SJCRH30 (cell line): Measurements from ENCODE around the gene ZNF681. TPM values are rescaled to one million over a fixed set of nuclear protein-coding genes. Genes with fewer than 3 reads are reported as not detected.
"Not testable (repeated sequence)": the region's sequence is repeated elsewhere in the genome, so short reads cannot be mapped to it uniquely, and the experiment has no call there.

ENCODE experiments used
- DNase-seq, 2 experiments: peaks; one replicate each; pipeline ENCODE4 v3.0.0-alpha.2; 2015 to 2020
- H3K27ac ChIP-seq: fragments of 250-450 bp; sonication (Bioruptor Pico); 2 replicates; pipeline ENCODE4 v1.5.1; 2020; ENCODE audit warnings: mild to moderate bottlenecking, moderate library complexity
- H3K27me3 ChIP-seq: fragments of 250-450 bp; sonication (Bioruptor Pico); 2 replicates; pipeline ENCODE4 v1.5.1; 2020; ENCODE audit warnings: mild to moderate bottlenecking, moderate library complexity
- H3K36me3 ChIP-seq: fragments of 250-450 bp; sonication (Bioruptor Pico); 2 replicates; pipeline ENCODE4 v1.5.1; 2020; ENCODE audit warnings: mild to moderate bottlenecking, moderate library complexity
- H3K4me1 ChIP-seq: fragments of 250-450 bp; sonication (Bioruptor Pico); 2 replicates; pipeline ENCODE4 v1.5.1; 2020; ENCODE audit warnings: mild to moderate bottlenecking, moderate library complexity
- H3K4me3 ChIP-seq: fragments of 250-450 bp; sonication (Bioruptor Pico); 2 replicates; pipeline ENCODE4 v1.5.1; 2020; ENCODE audit warnings: mild to moderate bottlenecking, moderate library complexity
- H3K9me3 ChIP-seq: fragments of 250-450 bp; sonication (Bioruptor Pico); replicated peaks from 2 replicates; pipeline ENCODE4 v1.5.1; 2020; ENCODE audit warnings: mild to moderate bottlenecking, moderate library complexity
- total RNA-seq: library from RNA; depleted of rRNA; stranded (reverse); fragments of >200 nt; shearing (Covaris generic); gene quantifications from 2 replicates; pipeline ENCODE4 v1.2.3, GENCODE V29; 2014

ZNF681 gene
- total RNA-seq, 1 experiment from 2014 or later = 9.2 TPM

DNA sequence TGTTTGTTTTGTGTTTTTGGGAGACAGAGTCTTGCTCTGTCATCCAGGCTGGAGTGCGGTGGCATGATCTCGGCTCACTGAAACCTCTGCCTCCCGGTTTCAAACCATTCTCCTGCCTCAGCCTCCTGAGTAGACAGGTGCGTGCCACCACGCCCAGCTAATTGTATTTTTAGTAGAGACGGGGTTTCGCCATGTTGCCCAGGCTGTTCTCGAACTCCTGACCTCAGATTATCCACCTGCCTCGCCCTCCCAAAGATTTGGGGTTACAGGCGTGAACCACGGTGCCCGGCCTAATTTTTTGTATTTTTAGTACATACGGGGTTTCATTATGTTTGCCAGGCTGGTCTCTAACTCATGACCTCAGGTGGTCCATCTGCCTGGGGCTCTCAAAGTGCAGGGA lies 8.3 kb upstream of the ZNF681 start:
- H3K4me1 ChIP-seq = no peaks in the 10 kb centered on the region
- H3K27me3 ChIP-seq = no peaks in the 10 kb centered on the region
- no peak overlapping the region for H3K27ac ChIP-seq
- no peak for DNase-seq
- H3K4me3 ChIP-seq = no peak overlapping the region
- H3K9me3 ChIP-seq = no peaks in the 10 kb centered on the region; the same call in 1 of the 2 replicates
- no peaks in the 10 kb centered on the region; the same call in 1 of the 2 replicates for H3K36me3 ChIP-seq

DNA sequence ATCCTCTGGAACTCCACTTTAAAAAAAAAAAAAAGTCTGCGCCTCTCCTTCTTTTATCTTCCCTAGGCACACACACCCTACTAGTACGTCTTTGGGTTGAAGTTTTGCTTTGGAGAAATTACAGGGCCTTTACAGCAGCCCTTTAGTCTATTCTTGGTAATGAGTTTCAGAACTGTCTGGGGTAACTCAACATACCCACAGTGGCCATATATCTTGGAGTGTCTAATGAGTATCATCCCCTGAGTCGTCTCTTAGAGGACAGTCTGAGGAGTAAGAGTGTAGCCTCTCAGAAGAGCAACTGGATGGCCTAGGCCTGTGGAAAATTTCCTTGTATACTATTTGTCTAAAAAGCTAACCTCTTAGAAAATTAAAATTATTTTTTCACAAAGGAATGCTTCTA lies 6.1 kb upstream of the ZNF681 start:
- no peak overlapping the region for H3K27ac ChIP-seq
- no peaks in the 10 kb centered on the region for H3K9me3 ChIP-seq
- H3K27me3 ChIP-seq = no peaks in the 10 kb centered on the region
- H3K4me3 ChIP-seq = no peak overlapping the region
- no peak for DNase-seq
- H3K4me1 ChIP-seq = no peaks in the 10 kb centered on the region
- H3K36me3 ChIP-seq = no peaks in the 10 kb centered on the region

DNA sequence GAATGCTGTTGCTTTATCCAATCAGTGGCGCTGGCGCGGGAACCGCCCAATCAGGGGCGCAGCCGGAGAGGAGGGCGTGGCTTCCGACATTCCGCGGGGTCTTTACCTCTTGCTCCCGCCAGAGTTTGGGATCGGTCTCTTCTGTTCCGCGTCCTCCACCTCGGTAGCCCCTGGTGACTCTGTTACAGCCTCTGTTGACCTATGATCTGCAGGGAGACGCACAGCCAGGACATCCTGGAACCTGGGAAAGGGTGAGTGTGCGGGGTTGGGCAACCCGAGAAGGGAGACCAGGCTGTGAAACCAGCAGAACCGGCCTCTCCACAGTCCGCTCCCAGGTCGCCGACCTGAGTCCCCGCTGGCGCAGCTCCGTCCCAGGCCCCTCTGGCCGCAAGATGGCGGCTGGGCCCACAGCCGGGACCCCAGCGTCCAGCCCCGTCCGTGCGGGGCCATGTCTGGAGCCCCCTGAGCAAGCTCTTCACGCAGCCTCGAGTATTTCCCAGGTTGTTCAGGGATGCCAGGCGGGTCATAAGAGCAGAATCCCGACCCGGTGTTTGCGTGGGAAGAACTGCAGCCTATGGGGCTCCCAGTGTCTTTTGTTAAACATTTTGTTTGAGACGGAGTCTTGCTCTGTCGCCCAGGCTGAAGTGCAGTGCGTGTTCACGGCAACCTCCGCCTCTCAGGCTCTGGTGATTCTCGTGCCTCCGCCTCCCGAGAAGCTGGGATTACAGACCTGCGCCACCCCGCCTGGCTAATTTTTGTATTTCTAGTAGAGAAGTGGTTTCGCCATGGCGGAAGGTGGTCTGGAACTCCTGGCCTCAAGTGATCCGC lies 4.4 kb upstream of the ZNF681 start:
- no peaks in the 10 kb centered on the region for H3K9me3 ChIP-seq
- peak overlapping the region; percentile 67 for H3K27ac ChIP-seq
- peak overlapping the region; percentile 75 for H3K4me3 ChIP-seq
- DNase-seq = peak; percentile 78 to 82
- no peaks in the 10 kb centered on the region for H3K4me1 ChIP-seq
- no peaks in the 10 kb centered on the region for H3K36me3 ChIP-seq
- no peaks in the 10 kb centered on the region for H3K27me3 ChIP-seq

DNA sequence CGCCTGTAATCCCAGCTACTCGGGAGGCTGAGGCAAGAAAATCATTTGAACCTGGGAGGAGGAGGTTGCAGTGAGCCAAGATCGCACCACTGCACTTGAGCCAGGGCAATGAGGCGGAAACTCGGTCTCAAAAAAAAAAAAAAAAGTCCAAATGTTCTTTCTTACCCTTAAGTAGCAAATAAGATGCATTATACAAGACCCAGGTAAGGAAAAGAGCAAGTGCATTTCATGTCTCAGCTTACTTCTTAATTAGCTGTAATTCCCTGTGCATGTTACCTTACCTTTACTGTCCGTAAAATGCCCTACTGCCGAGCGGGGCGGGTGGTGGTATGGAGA lies 3.8 kb upstream of the ZNF681 start:
- DNase-seq = peak in 1 of 2 experiments; percentile 4
- H3K36me3 ChIP-seq = no peaks in the 10 kb centered on the region
- peak overlapping the region; percentile 75 for H3K4me3 ChIP-seq
- no peaks in the 10 kb centered on the region for H3K9me3 ChIP-seq
- H3K4me1 ChIP-seq = no peaks in the 10 kb centered on the region; the same call in 1 of the 2 replicates
- H3K27me3 ChIP-seq = no peaks in the 10 kb centered on the region
- no peak overlapping the region for H3K27ac ChIP-seq

DNA sequence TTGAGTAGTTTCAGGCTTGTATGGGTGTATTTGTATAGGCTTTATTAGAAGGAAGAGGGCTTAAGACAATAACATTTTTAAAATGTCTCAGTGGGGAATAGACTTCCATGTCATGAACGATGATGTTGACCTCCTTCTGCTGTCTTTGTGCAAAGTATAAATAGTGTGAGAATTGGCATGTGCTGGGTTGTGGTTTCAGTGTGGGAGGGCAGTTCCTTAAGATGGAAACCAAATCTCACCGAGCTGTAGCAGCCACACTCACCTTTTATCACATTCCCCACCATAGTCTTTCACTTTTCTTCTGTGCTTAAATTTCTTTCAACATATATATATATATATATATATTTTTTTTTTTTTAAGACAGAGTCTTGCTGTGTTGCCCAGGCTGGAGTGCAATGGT lies 1.6 kb upstream of the ZNF681 start:
- not testable (repeated sequence) for H3K27ac ChIP-seq, H3K27me3 ChIP-seq, DNase-seq, H3K4me1 ChIP-seq, H3K9me3 ChIP-seq, H3K4me3 ChIP-seq
- peaks cover 10% of the 10 kb centered on the region for H3K36me3 ChIP-seq

DNA sequence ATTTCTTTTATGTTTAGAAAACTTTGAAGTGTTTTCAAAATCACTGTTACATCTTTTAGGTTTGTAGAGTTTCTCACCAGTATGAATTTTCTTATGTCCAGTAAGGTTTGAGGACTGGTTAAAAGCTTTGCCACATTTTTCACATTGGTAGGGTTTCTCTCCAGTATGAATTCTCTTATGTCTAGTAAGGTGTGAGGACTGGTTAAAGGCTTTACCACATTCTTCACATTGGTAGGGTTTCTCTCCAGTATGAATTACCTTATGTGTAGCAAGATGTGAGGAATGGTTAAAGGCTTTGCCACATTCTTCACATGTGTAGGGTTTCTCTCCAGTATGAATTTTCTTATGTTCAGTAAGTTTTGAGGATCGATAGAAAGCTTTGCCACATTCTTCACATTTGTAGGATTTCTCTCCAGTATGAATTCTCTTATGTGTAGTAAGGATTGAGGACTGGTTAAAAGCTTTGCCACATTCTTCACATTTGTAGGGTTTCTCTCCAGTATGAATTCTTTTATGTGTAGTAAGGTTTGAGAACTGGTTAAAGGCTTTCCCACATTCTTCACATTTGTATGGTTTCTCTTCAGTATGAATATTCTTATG lies 15.0 kb downstream of the ZNF681 start:
- H3K4me3 ChIP-seq, H3K27me3 ChIP-seq, H3K4me1 ChIP-seq, H3K9me3 ChIP-seq, H3K27ac ChIP-seq, DNase-seq: not testable (repeated sequence)
- H3K36me3 ChIP-seq = peaks cover 34% of the 10 kb centered on the region

DNA sequence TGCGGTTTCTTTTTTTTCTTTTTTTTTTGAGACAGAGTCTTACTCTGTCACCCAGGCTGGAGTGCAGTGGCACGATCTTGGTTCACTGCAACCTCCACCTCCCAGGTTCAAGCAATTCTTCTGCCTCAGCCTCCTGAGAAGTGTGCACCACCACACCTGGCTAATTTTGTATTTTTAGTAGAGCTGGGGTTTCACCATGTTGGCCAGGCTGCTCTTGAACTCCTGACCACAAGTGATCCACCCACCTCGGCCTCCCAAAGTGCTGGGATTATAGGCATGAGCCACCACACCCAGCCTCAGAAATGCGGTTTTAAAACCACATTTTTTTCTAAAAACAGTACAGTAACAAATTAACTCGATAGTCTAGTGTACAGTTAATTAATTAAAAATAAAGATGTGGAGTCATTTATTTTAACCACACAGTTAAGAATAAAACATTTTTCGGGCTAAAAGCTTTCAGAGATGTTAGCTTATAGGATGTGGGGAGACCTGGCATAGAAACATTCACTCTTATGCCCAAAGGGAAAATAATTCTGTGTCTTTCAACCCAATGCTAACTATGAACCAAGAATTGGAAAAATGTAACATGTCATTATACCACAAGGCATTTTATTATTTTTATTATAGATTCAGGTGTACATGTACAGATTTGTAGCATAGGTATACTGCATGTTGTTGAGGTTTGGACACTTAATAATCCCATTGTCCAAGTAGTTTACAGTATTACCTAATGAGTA lies 27.8 kb downstream of the ZNF681 start:
- not testable (repeated sequence) for H3K4me3 ChIP-seq, H3K27ac ChIP-seq, H3K4me1 ChIP-seq, H3K36me3 ChIP-seq, H3K9me3 ChIP-seq, DNase-seq, H3K27me3 ChIP-seq

DNA sequence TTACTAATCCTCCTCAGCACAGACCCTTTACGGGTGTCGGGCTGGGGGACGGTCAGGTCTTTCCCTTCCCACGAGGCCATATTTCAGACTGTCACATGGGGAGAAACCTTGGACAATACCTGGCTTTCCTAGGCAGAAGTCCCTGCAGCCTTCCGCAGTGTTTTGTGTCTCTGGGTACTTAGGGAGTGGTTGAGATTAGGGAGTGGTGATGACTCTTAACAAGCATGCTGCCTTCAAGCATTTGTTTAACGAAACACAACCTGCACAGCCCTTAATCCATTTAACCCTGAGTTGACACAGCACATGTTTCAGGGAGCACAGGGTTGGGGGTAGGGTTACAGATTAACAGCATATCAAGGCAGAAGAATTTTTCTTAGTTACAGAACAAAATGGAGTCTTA lies 34.5 kb downstream of the ZNF681 start:
- DNase-seq = peak in 1 of 2 experiments; percentile 6
- H3K9me3 ChIP-seq, H3K4me3 ChIP-seq, H3K27me3 ChIP-seq, H3K4me1 ChIP-seq, H3K36me3 ChIP-seq, H3K27ac ChIP-seq: not testable (repeated sequence)

DNA sequence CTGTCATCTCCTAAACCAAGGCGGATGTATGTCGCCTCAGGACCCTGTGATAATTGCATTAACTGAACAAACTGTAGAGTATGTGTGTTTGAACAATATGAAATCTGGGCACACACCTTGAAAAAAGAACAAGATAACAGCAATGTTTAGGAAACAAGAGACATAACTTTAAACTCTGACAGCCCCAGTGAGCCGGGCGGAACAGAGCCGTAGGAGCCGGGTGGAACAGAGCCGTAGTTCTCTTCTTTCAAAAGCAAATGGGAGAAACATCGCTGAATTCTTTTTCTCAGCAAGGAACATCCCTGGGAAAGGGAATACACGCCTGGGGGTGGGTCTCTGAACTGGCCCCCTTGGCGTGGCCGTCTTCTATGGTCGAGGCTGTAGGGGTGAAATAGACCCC lies 39.9 kb downstream of the ZNF681 start:
- DNase-seq = no peak
- Histone ChIP-seq H3K4me3 (no peak overlapping the region), H3K36me3 (no peaks in the 10 kb centered on the region), H3K9me3 (no peaks in the 10 kb centered on the region), H3K4me1 (no peaks in the 10 kb centered on the region), H3K27ac (no peak overlapping the region), H3K27me3 (no peaks in the 10 kb centered on the region)

DNA sequence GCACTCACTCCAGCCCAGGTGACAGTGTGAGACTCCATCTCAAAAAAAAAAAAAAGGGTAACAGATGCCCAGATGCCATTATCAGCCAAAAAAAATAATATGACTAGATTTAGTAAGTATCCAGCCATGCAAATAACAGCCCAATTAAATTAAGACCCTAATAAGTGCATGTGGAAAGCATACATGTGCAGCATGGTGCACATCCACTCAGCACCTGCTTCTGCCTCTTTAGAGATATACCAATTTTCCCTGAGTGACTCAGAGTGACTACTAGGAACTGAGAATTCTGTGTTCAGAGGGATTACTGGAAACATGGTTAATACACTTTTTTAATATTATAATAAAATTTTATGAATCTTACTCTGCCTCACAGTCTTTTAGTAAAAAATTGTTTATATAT lies 41.9 kb downstream of the ZNF681 start:
- H3K4me1 ChIP-seq = no peaks in the 10 kb centered on the region
- H3K27ac ChIP-seq = no peak overlapping the region
- no peak overlapping the region for H3K4me3 ChIP-seq
- no peaks in the 10 kb centered on the region for H3K9me3 ChIP-seq
- no peak for DNase-seq
- no peaks in the 10 kb centered on the region for H3K27me3 ChIP-seq
- H3K36me3 ChIP-seq = no peaks in the 10 kb centered on the region

DNA sequence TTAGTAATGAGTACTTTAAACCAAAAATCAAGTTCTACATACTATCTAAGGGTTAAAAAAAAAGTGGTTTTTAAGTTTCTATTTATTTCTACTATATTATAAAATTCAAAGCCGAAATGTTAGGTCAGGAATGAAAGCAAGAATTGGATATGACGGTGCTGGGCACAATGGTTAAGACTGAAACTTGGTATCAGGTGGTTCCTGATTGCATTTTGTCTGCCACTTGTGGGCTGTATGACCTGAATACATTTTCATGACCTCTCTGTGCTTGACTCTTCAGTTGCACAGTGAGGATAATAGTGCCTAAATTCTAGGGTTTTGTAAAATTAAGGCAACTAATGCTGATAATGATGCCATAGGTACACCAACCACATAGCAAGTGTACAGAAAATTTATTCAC lies 49.3 kb downstream of the ZNF681 start:
- H3K4me1 ChIP-seq = no peaks in the 10 kb centered on the region

DNA sequence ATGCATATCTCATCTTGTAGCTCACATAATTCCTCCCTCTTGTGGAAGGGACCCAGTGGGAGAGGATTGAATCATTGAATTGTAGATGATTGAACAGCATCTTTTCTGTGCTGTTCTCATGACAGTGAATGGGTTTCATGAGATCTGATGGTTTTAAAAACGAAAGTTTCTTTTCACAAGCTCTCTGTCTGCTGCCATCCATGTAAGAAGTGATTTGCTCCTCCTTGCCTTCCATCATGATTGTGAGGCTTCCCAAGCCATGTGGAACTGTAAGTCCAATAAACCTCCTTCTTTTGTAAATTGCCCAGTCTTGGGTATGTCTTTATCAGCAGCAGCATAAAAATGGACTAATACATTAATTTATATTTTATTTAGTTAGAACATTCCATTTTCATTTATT lies 52.0 kb downstream of the ZNF681 start:
- H3K27ac ChIP-seq = no peak overlapping the region
- H3K4me1 ChIP-seq = no peaks in the 10 kb centered on the region
- no peak overlapping the region for H3K4me3 ChIP-seq
- no peaks in the 10 kb centered on the region for H3K9me3 ChIP-seq
- no peak for DNase-seq
- no peaks in the 10 kb centered on the region for H3K36me3 ChIP-seq
- no peaks in the 10 kb centered on the region for H3K27me3 ChIP-seq

More for the DNA sequence above, 49.3 kb downstream of the ZNF681 start:
- H3K27me3 ChIP-seq = no peaks in the 10 kb centered on the region
- no peaks in the 10 kb centered on the region for H3K36me3 ChIP-seq
- no peak overlapping the region for H3K27ac ChIP-seq
- H3K9me3 ChIP-seq = no peaks in the 10 kb centered on the region
- DNase-seq = no peak
- H3K4me3 ChIP-seq = no peak overlapping the region

DNA sequence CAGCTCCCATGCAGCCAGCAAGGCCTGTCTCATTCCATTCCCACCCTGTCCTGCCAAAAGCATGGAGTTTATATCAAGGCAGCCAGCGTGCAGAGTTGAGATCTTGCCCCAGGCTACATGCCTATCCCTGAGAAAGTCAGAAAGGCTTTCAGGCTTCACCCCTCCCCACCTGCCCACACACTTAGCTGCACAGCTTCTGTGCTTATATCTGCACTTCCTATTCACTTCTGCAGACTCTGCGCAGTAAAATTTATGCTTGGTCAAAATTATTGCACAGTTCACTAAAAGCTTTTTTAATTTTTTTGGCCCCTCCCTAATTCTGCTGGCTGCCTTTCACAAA lies 59.2 kb downstream of the ZNF681 start:
- no peak overlapping the region for H3K27ac ChIP-seq
- DNase-seq = peak; percentile 13 to 38
- no peaks in the 10 kb centered on the region for H3K27me3 ChIP-seq
- H3K9me3 ChIP-seq = no peaks in the 10 kb centered on the region
- no peaks in the 10 kb centered on the region for H3K4me1 ChIP-seq
- H3K36me3 ChIP-seq = no peaks in the 10 kb centered on the region
- H3K4me3 ChIP-seq = peak overlapping the region; percentile 10; the same call in 1 of the 2 replicates

DNA sequence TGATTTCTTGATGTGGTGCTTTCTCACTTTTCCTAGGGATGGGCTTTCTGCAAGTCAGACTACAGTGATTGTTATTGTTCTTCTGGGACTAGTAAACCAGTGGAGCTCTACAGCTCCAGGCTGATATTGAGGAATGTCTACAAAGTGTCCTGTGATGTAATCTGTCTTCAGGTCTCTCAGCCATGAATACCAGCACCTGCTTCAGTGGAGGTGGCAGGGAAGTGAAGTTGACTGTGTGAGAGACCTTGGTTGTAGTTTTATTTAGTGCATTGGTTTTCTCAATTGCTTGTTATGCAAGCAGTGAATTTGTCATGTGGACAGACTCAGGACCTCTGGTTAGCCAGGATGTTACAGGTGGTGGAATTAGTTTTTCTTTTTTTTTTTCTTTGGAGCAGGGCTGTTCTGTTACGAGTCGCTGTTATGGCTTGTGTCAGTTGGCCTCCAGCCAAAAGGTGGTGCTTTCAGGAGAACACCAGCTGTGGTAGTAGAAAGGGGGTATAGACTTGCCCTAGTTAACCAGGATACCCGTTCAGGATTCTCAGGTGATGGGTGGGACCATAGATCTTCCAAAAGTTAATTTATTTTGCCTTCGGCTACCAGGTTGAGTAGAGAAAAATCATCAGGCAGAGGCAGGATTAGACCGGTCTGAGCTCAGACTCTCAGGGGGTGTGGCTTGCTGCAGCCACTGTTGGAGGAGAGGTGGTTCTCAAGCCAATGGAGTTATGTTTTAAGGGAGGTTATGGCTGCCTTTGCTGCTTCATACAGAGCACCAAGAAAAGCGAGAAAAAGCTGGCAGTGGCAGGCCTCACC lies 59.8 kb downstream of the ZNF681 start:
- Histone ChIP-seq H3K4me3 (peak overlapping the region; percentile 10; the same call in 1 of the 2 replicates), H3K36me3 (no peaks in the 10 kb centered on the region), H3K4me1 (no peaks in the 10 kb centered on the region), H3K27me3 (no peaks in the 10 kb centered on the region), H3K9me3 (no peaks in the 10 kb centered on the region), H3K27ac (no peak overlapping the region)
- peak; percentile 17 to 47 for DNase-seq

DNA sequence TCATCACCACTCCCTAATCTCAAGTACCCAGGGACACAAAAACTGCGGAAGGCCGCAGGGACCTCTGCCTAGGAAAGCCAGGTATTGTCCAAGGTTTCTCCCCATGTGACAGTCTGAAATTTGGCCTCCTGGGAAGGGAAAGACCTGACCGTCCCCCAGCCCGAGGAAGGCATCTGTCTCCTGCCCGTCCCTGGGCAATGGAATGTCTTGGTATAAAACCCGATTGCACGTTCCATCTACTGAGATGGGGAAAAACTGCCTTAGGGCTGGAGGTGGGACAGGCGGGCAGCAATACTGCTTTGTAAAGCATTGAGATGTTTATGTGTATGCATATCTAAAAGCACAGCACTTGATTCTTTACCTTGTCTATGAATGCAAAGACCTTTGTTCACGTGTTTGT lies 65.8 kb downstream of the ZNF681 start:
- H3K4me1 ChIP-seq, DNase-seq, H3K27me3 ChIP-seq, H3K4me3 ChIP-seq, H3K27ac ChIP-seq, H3K36me3 ChIP-seq, H3K9me3 ChIP-seq: not testable (repeated sequence)
